Duodenal mucosa (tissue), 2 donors: ENCODE measurements around the gene LDLRAD3.

Source experiments
- H3K27ac ChIP-seq: one replicate; pipeline ENCODE4 v1.7.0; 2013; ENCODE audit warnings: low read depth, low read length
- H3K27me3 ChIP-seq, 2 donors: one replicate each; pipeline ENCODE4 v1.7.0; 2013; ENCODE audit warnings: low read length in 2 of 2, control low read depth in 1 of 2; ENCODE audit not compliant: insufficient read depth in 2 of 2, control insufficient read depth in 1 of 2
- H3K36me3 ChIP-seq, 2 donors: one replicate each; pipeline ENCODE4 v1.7.0; 2013; ENCODE audit warnings: low read length in 2 of 2, control low read depth in 1 of 2; ENCODE audit not compliant: insufficient read depth in 2 of 2, control insufficient read depth in 1 of 2
- H3K4me1 ChIP-seq, 2 donors: one replicate each; pipeline ENCODE4 v1.7.0; 2013; ENCODE audit warnings: low read length in 2 of 2, control low read depth in 1 of 2; ENCODE audit not compliant: insufficient read depth in 2 of 2, control insufficient read depth in 1 of 2
- H3K4me3 ChIP-seq, 2 donors: one replicate each; pipeline ENCODE4 v1.7.0; 2013; ENCODE audit warnings: low read length in 2 of 2, low read depth in 1 of 2
- H3K9ac ChIP-seq, 2 donors: one replicate each; pipeline ENCODE4 v1.7.0; 2013; ENCODE audit warnings: low read length in 2 of 2, low read depth in 1 of 2
- H3K9me3 ChIP-seq, 2 donors: one replicate each; pipeline ENCODE4 v1.7.0; 2013; ENCODE audit warnings: low read length in 2 of 2, control low read depth in 1 of 2; ENCODE audit not compliant: control insufficient read depth in 1 of 2

The LDLRAD3 gene

GRCh38 chr11:36132940-36133339 is 189.1 kb downstream of the LDLRAD3 start:
- no peaks in the 10 kb centered on the region for H3K27me3 ChIP-seq
- no peaks in the 10 kb centered on the region for H3K36me3 ChIP-seq
- no peak overlapping the region for H3K27ac ChIP-seq
- no peak overlapping the region for H3K4me3 ChIP-seq
- H3K4me1 ChIP-seq: no peaks in the 10 kb centered on the region
- no peaks in the 10 kb centered on the region for H3K9me3 ChIP-seq
- H3K9ac ChIP-seq: no peak overlapping the region

GRCh38 chr11:36135076-36135475 is 191.2 kb downstream of the LDLRAD3 start:
- Histone ChIP-seq H3K9me3 (no peaks in the 10 kb centered on the region), H3K27me3 (no peaks in the 10 kb centered on the region), H3K27ac (no peak overlapping the region), H3K4me1 (no peaks in the 10 kb centered on the region), H3K9ac (no peak overlapping the region), H3K4me3 (no peak overlapping the region), H3K36me3 (no peaks in the 10 kb centered on the region)

- Histone ChIP-seq H3K27me3 (no peaks in the 10 kb centered on the region), H3K9me3 (no peaks in the 10 kb centered on the region), H3K4me3 (no peak overlapping the region), H3K36me3 (no peaks in the 10 kb centered on the region), H3K4me1 (no peaks in the 10 kb centered on the region), H3K27ac (no peak overlapping the region), H3K9ac (no peak overlapping the region)
Observed at GRCh38 chr11:36139767-36140166, 195.9 kb downstream of the LDLRAD3 start.

- no peaks in the 10 kb centered on the region for H3K27me3 ChIP-seq
- no peaks in the 10 kb centered on the region for H3K36me3 ChIP-seq
- H3K4me3 ChIP-seq: no peak overlapping the region
- H3K4me1 ChIP-seq: no peaks in the 10 kb centered on the region
- no peak overlapping the region for H3K9ac ChIP-seq
- no peaks in the 10 kb centered on the region for H3K9me3 ChIP-seq
- no peak overlapping the region for H3K27ac ChIP-seq
Observed at GRCh38 chr11:36141196-36141953, 197.5 kb downstream of the LDLRAD3 start.

- H3K9me3 ChIP-seq: no peaks in the 10 kb centered on the region
- H3K27me3 ChIP-seq: no peaks in the 10 kb centered on the region
- no peak overlapping the region for H3K9ac ChIP-seq
- no peak overlapping the region for H3K4me3 ChIP-seq
- H3K36me3 ChIP-seq: no peaks in the 10 kb centered on the region
- no peaks in the 10 kb centered on the region for H3K4me1 ChIP-seq
- no peak overlapping the region for H3K27ac ChIP-seq
Observed at GRCh38 chr11:36141956-36142355, 198.1 kb downstream of the LDLRAD3 start.

- Histone ChIP-seq H3K27ac (no peak overlapping the region), H3K36me3 (no peaks in the 10 kb centered on the region), H3K27me3 (no peaks in the 10 kb centered on the region), H3K9ac (no peak overlapping the region), H3K9me3 (no peaks in the 10 kb centered on the region), H3K4me3 (no peak overlapping the region), H3K4me1 (no peaks in the 10 kb centered on the region)
Observed at GRCh38 chr11:36142439-36142838, 198.6 kb downstream of the LDLRAD3 start.

GRCh38 chr11:36142879-36143278 is 199.0 kb downstream of the LDLRAD3 start:
- Histone ChIP-seq H3K4me3 (no peak overlapping the region), H3K27ac (no peak overlapping the region), H3K27me3 (no peaks in the 10 kb centered on the region), H3K9me3 (no peaks in the 10 kb centered on the region), H3K4me1 (no peaks in the 10 kb centered on the region), H3K36me3 (no peaks in the 10 kb centered on the region), H3K9ac (no peak overlapping the region)

- no peak overlapping the region for H3K27ac ChIP-seq
- no peak overlapping the region for H3K4me3 ChIP-seq
- no peak overlapping the region for H3K9ac ChIP-seq
- no peaks in the 10 kb centered on the region for H3K27me3 ChIP-seq
- no peaks in the 10 kb centered on the region for H3K9me3 ChIP-seq
- H3K4me1 ChIP-seq: peaks cover 3% of the 10 kb centered on the region in 2 donors
- no peaks in the 10 kb centered on the region for H3K36me3 ChIP-seq
Observed at GRCh38 chr11:36146437-36146836, 202.6 kb downstream of the LDLRAD3 start.

- Histone ChIP-seq H3K27ac (no peak overlapping the region), H3K27me3 (no peaks in the 10 kb centered on the region), H3K4me3 (no peak overlapping the region), H3K9ac (no peak overlapping the region), H3K36me3 (no peaks in the 10 kb centered on the region), H3K4me1 (peaks cover 3% of the 10 kb centered on the region in 2 donors), H3K9me3 (no peaks in the 10 kb centered on the region)
Observed at GRCh38 chr11:36147491-36147890, 203.6 kb downstream of the LDLRAD3 start.

- Histone ChIP-seq H3K4me3 (no peak overlapping the region), H3K27me3 (no peaks in the 10 kb centered on the region), H3K9me3 (no peaks in the 10 kb centered on the region), H3K36me3 (no peaks in the 10 kb centered on the region), H3K4me1 (peaks cover 3% of the 10 kb centered on the region in 2 donors), H3K9ac (no peak overlapping the region), H3K27ac (no peak overlapping the region)
Observed at GRCh38 chr11:36148701-36149100, 204.8 kb downstream of the LDLRAD3 start.
